Breast epithelium (tissue), 4 donors: Measurements from ENCODE around the gene USP1. TPM values are rescaled to one million over a fixed set of nuclear protein-coding genes. Genes with fewer than 3 reads are reported as not detected.
A peak's percentile ranks its signal among the peaks of the same experiment; 100 is the strongest.

Experiments
- DNase-seq, 2 donors: peaks; one replicate each; pipeline ENCODE4 v3.0.0-alpha.2; 2019; ENCODE audit warnings: low spot score in 2 of 2
- H3K27ac ChIP-seq, 2 donors: fragments of 200-600 bp; sonication (generic) in 1 of 2; one replicate each; pipeline ENCODE4 v1.5.1; 2016 to 2019; ENCODE audit warnings: mild to moderate bottlenecking in 1 of 2
- H3K27me3 ChIP-seq, 2 donors: fragments of 200-600 bp; sonication (generic) in 1 of 2; one replicate each; pipeline versions ENCODE4 v1.5.1 to v1.6.0; 2017 to 2019; ENCODE audit warnings: control low read depth in 1 of 2, mild to moderate bottlenecking in 1 of 2
- H3K36me3 ChIP-seq: fragments of 200-600 bp; one replicate; pipeline ENCODE4 v1.5.1; 2019
- H3K4me1 ChIP-seq, 2 donors: fragments of 200-600 bp; sonication (generic); one replicate each; pipeline ENCODE4 v1.5.1; 2016 to 2019; ENCODE audit warnings: control low read depth in 1 of 2
- H3K4me3 ChIP-seq, 3 donors: fragments of 200-600 bp; sonication (generic); 1 replicate in 2 of 3; 2 replicates in 1 of 3; pipeline ENCODE4 v1.5.1; 2016 to 2019; ENCODE audit warnings: mild to moderate bottlenecking in 3 of 3, moderate library complexity in 2 of 3
- H3K9me3 ChIP-seq, 2 donors: fragments of 200-600 bp; sonication (generic) in 1 of 2; one replicate each; pipeline ENCODE4 v1.5.1; 2016 to 2019; ENCODE audit warnings: control low read depth in 1 of 2
- POLR2A ChIP-seq: fragments of 450-650 bp; IDR thresholded peaks from one replicate; pipeline ENCODE4 v1.6.1; 2016; ENCODE audit warnings: antibody characterized with exemption, mild to moderate bottlenecking, moderate library complexity
- POLR2AphosphoS5 ChIP-seq, 3 donors: sonication (generic); formaldehyde crosslinking; IDR thresholded peaks; one replicate each; pipeline ENCODE4 v1.6.1; 2017; ENCODE audit warnings: antibody characterized with exemption in 3 of 3
- intact Hi-C: fragments of 100-400 bp; cut with DNase I; formaldehyde crosslinking; loops from one replicate; pipeline ENCODE4 v1.15.1; 2023; ENCODE audit warnings: low total_unique reads
- total RNA-seq, 3 donors: library from RNA; depleted of rRNA; stranded (reverse); fragments of >200 nt; gene quantifications; one replicate each; pipeline ENCODE4 v1.1.0, GENCODE V29; 2016
- TF ChIP-seq, protein P1 (sequence below), 3 donors: fragments of 450-650 bp; IDR thresholded peaks; one replicate each; pipeline ENCODE4 v1.5.1; 2016 to 2017; ENCODE audit warnings: antibody characterized with exemption in 3 of 3, mild to moderate bottlenecking in 3 of 3, moderate library complexity in 3 of 3

Gene USP1
- total RNA-seq, 3 donors from 2014 or later: 19.4 to 39.7 (median 29.8) TPM

DNA sequence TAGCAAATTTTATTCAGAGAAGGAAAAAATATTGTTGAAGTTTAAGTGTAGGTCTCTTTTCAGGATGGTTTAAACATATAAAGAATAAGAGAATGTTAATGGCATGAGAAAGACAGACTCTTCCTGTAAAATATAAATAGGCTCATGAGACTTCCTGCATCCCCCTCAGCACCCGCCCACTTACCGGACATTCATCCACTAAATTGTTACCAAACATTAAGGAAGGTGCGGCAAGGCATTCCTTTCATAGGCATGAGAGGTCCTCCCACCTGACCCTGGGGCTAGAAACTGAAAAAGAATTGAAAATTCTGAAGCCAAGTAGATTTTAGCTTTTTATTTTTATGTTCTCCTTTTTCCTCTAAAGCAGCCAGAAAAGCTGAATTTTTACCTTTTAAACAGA is 10.6 kb upstream of the USP1 start:
- intact Hi-C loops: no loop called here
- H3K36me3 ChIP-seq: no peaks in the 10 kb centered on the region
- TF ChIP-seq, protein P1, sequence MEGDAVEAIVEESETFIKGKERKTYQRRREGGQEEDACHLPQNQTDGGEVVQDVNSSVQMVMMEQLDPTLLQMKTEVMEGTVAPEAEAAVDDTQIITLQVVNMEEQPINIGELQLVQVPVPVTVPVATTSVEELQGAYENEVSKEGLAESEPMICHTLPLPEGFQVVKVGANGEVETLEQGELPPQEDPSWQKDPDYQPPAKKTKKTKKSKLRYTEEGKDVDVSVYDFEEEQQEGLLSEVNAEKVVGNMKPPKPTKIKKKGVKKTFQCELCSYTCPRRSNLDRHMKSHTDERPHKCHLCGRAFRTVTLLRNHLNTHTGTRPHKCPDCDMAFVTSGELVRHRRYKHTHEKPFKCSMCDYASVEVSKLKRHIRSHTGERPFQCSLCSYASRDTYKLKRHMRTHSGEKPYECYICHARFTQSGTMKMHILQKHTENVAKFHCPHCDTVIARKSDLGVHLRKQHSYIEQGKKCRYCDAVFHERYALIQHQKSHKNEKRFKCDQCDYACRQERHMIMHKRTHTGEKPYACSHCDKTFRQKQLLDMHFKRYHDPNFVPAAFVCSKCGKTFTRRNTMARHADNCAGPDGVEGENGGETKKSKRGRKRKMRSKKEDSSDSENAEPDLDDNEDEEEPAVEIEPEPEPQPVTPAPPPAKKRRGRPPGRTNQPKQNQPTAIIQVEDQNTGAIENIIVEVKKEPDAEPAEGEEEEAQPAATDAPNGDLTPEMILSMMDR (IDR thresholded peaks at IDR 0.05): no peak
- no peak for TF ChIP-seq POLR2AphosphoS5 (IDR thresholded peaks at IDR 0.05)
- no peak for TF ChIP-seq POLR2A
- H3K4me1 ChIP-seq: no peaks in the 10 kb centered on the region
- H3K27me3 ChIP-seq: no peaks in the 10 kb centered on the region
- H3K4me3 ChIP-seq: peak overlapping the region in 1 of 3 donors; percentile 22
- H3K27ac ChIP-seq: peak overlapping the region; percentile 60 to 66
- no peaks in the 10 kb centered on the region for H3K9me3 ChIP-seq
- DNase-seq: peak in 1 of 2 donors; percentile 50

DNA sequence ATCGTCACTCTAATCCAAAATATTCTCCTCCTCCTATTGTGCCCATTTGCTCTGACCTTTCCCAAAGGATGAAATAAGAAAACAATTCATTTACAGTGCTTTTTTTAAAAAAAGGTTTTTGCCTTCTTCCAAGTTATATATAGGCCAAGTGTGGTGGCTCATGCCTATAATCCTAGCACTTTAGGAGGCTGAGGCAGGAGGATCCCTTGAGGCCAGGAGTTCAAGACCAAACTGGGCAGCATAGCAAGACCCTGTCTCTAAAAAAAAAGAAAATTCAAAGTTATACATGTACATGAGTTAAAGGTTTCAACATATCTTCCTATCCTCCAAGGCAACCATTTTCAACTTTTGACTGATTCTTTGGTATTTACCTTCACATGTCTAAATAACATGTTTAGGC is 10.1 kb upstream of the USP1 start:
- DNase-seq: no peak
- no peaks in the 10 kb centered on the region for H3K4me1 ChIP-seq
- H3K36me3 ChIP-seq: no peaks in the 10 kb centered on the region
- intact Hi-C loops: no loop called here
- H3K27ac ChIP-seq: peak overlapping the region; percentile 60 to 66
- TF ChIP-seq, protein P1 (IDR thresholded peaks at IDR 0.05): no peak
- TF ChIP-seq POLR2A (no peak), POLR2AphosphoS5 (IDR thresholded peaks at IDR 0.05) (no peak)
- H3K27me3 ChIP-seq: no peaks in the 10 kb centered on the region
- no peak overlapping the region for H3K4me3 ChIP-seq
- no peaks in the 10 kb centered on the region for H3K9me3 ChIP-seq

DNA sequence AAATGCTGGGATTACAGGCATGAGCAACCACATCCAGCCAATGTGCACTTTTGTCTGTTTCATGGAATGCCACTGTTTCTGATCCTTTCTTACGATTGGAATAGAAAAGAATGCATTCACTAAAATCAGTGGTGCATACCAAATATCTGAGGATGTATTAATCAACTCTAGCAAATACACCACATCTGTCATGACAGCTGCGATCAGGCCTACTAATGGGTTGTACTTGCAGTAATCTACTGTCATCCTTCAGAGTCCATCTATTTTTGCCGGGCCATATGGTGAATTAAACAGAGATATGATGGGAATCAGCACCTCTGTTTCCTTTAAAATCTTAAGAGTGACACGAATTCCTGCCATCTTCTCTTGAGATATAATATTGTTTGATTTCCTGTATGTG is 8.5 kb upstream of the USP1 start:
- Histone ChIP-seq H3K9me3 (no peaks in the 10 kb centered on the region), H3K36me3 (no peaks in the 10 kb centered on the region), H3K4me1 (no peaks in the 10 kb centered on the region), H3K27ac (no peak overlapping the region), H3K27me3 (no peaks in the 10 kb centered on the region), H3K4me3 (no peak overlapping the region)
- intact Hi-C loops: no loop called here
- no peak for DNase-seq
- TF ChIP-seq POLR2A (no peak), POLR2AphosphoS5 (IDR thresholded peaks at IDR 0.05) (no peak)
- TF ChIP-seq, protein P1 (IDR thresholded peaks at IDR 0.05): no peak

DNA sequence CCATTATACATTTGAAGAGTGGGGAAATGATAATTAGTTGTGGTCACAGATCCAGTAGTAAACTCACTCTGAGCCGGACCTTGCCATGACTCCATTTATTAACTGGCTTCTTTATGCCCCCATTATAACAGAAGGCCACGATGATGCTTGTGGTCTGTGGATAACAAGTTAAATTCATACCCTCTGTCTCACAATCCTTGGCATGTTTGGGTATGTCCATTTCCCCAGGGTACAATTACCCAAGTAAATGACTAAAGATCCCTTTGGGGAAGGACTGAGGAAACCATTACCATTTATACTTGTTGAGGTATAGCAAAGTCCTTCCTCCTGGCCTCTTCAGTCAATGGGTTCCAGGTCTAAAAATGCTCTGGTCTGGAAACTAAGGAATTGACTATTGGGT is 7.3 kb upstream of the USP1 start:
- no peaks in the 10 kb centered on the region for H3K4me1 ChIP-seq
- no peak overlapping the region for H3K4me3 ChIP-seq
- H3K27me3 ChIP-seq: no peaks in the 10 kb centered on the region
- H3K9me3 ChIP-seq: no peaks in the 10 kb centered on the region
- H3K27ac ChIP-seq: no peak overlapping the region
- no peaks in the 10 kb centered on the region for H3K36me3 ChIP-seq
- no peak for DNase-seq
- TF ChIP-seq POLR2A: no peak
- TF ChIP-seq POLR2AphosphoS5 (IDR thresholded peaks at IDR 0.05): no peak
- TF ChIP-seq, protein P1 (IDR thresholded peaks at IDR 0.05): no peak
- intact Hi-C loops: no loop called here

DNA sequence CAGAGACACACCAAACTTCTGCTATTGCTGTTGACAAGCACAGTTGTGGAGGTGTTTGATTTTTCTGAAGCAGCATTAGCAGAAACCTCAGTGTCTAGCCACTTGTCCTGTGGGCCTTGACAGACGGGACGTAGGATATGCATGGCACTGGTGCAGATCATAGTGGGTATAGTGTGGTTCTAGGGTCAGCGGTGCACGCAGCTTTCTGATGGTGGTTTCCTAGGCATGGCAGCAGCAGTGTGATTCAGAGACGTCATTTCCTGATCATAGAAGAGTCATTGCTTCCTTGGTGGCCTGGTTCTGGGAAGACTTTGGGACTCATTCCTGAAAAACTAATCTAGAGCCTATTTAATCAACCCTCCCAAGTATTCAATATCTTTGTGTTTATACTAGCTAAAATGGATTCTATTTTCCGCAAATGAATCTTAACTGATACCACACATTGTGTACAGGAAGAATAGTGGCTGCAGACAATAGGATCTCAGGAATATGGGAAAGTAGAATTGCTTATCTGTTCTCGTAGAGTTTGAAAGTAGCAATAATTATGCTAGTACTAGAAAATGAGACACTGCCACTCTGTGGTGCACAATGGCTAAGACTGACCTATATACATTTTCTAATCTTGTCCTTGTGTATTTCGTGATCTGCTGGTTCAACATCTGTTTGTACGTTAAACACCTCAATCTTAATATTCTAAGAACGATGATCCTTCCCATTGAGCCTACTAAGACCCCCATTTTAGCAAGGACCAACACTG is 2.8 kb upstream of the USP1 start:
- peaks cover 0 to 6% of the 10 kb centered on the region in 2 donors for H3K4me1 ChIP-seq
- no peaks in the 10 kb centered on the region for H3K27me3 ChIP-seq
- no peak for DNase-seq
- intact Hi-C loops: no loop called here
- no peaks in the 10 kb centered on the region for H3K9me3 ChIP-seq
- no peak overlapping the region for H3K27ac ChIP-seq
- TF ChIP-seq, protein P1 (IDR thresholded peaks at IDR 0.05): no peak
- no peak for TF ChIP-seq POLR2A
- no peaks in the 10 kb centered on the region for H3K36me3 ChIP-seq
- H3K4me3 ChIP-seq: no peak overlapping the region
